OCI-LY3 (cell line): Measurements from ENCODE around the gene RILPL1.

Source experiments
- H2AFZ ChIP-seq: fragments of 200-600, 300-600 bp; shearing (Covaris generic); 2 replicates; pipeline ENCODE4 v1.6.0; 2014; ENCODE audit warnings: antibody characterized with exemption, low read depth, low read length
- H3K27ac ChIP-seq: fragments of 200-600, 300-600 bp; sonication (generic); 2 replicates; pipeline ENCODE4 v1.5.1; 2014; ENCODE audit warnings: mild to moderate bottlenecking, low read length, moderate library complexity, mixed read lengths
- H3K27me3 ChIP-seq: fragments of 200-600, 300-600 bp; sonication (generic); 2 replicates; pipeline ENCODE4 v1.6.1; 2014; ENCODE audit warnings: low read depth, low read length, mixed read lengths
- H3K36me3 ChIP-seq: fragments of 200-600, 300-600 bp; sonication (generic); replicated peaks from 2 replicates; pipeline ENCODE3; 2014; ENCODE audit warnings: low read depth, low read length, mixed read lengths
- H3K4me1 ChIP-seq: fragments of 300-600, 200-600 bp; sonication (generic); 2 replicates; pipeline ENCODE4 v1.6.1; 2014; ENCODE audit warnings: low read length, mixed read lengths
- H3K4me2 ChIP-seq: fragments of 200-600, 300-600 bp; sonication (generic); 2 replicates; pipeline ENCODE4 v1.6.1; 2014; ENCODE audit warnings: low read length, mixed read lengths
- H3K4me3 ChIP-seq: fragments of 300-600, 200-600 bp; sonication (generic); 2 replicates; pipeline ENCODE4 v1.5.1; 2014; ENCODE audit warnings: antibody characterized with exemption, mild to moderate bottlenecking, low read length, moderate library complexity
- H3K79me2 ChIP-seq: fragments of 300-600, 200-600 bp; shearing (Covaris generic); 2 replicates; pipeline ENCODE4 v1.6.1; 2014; ENCODE audit warnings: mild to moderate bottlenecking, low read length, mixed read lengths
- H3K9ac ChIP-seq: fragments of 300-600, 200-600 bp; shearing (Covaris generic); 2 replicates; pipeline ENCODE4 v1.6.0; 2014; ENCODE audit warnings: mild to moderate bottlenecking, low read length, moderate library complexity
- H3K9me3 ChIP-seq: fragments of 200-600, 300-600 bp; shearing (Covaris generic); 2 replicates; pipeline ENCODE4 v1.6.1; 2014; ENCODE audit warnings: low read length, mixed read lengths; ENCODE audit not compliant: insufficient read depth
- H4K20me1 ChIP-seq: fragments of 200-600, 300-600 bp; sonication (generic); 2 replicates; pipeline ENCODE4 v1.6.1; 2016; ENCODE audit warnings: low read length, mixed read lengths; ENCODE audit not compliant: insufficient read depth
- EZH2phosphoT487 ChIP-seq: fragments of 200-600 bp; shearing (Covaris generic); IDR thresholded peaks from 2 replicates; pipeline ENCODE4 v1.6.1; 2018; ENCODE audit warnings: antibody characterized with exemption, mixed run types, low read depth
- TF ChIP-seq, protein P1 (sequence below): fragments of 200-600, 300-600 bp; sonication (generic); IDR thresholded peaks from 2 replicates; pipeline ENCODE4 v1.5.1; 2014; ENCODE audit warnings: antibody characterized with exemption, low read length, low read depth

Gene RILPL1

GRCh38 chr12:123529686-123530085 is 3.8 kb downstream of the RILPL1 start:
- Histone ChIP-seq H3K4me2 (no peak overlapping the region), H3K27me3 (peaks cover 44% of the 10 kb centered on the region), H4K20me1 (peaks cover 4% of the 10 kb centered on the region; the same call in 1 of the 2 replicates), H3K9me3 (no peaks in the 10 kb centered on the region), H3K4me3 (no peak overlapping the region), H3K4me1 (peaks cover 21% of the 10 kb centered on the region), H3K9ac (no peak overlapping the region), H2AFZ (no peak overlapping the region), H3K79me2 (no peaks in the 10 kb centered on the region), H3K27ac (no peak overlapping the region), H3K36me3 (no peaks in the 10 kb centered on the region)
- no peak for TF ChIP-seq EZH2phosphoT487
- TF ChIP-seq, protein P1, sequence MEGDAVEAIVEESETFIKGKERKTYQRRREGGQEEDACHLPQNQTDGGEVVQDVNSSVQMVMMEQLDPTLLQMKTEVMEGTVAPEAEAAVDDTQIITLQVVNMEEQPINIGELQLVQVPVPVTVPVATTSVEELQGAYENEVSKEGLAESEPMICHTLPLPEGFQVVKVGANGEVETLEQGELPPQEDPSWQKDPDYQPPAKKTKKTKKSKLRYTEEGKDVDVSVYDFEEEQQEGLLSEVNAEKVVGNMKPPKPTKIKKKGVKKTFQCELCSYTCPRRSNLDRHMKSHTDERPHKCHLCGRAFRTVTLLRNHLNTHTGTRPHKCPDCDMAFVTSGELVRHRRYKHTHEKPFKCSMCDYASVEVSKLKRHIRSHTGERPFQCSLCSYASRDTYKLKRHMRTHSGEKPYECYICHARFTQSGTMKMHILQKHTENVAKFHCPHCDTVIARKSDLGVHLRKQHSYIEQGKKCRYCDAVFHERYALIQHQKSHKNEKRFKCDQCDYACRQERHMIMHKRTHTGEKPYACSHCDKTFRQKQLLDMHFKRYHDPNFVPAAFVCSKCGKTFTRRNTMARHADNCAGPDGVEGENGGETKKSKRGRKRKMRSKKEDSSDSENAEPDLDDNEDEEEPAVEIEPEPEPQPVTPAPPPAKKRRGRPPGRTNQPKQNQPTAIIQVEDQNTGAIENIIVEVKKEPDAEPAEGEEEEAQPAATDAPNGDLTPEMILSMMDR, result no peak

GRCh38 chr12:123528858-123529257 is 4.7 kb downstream of the RILPL1 start:
- TF ChIP-seq EZH2phosphoT487, result no peak
- TF ChIP-seq, protein P1, result no peak
- H4K20me1 ChIP-seq, result peaks cover 4% of the 10 kb centered on the region; the same call in 1 of the 2 replicates
- H3K4me2 ChIP-seq, result no peak overlapping the region
- no peak overlapping the region for H3K9ac ChIP-seq
- peaks cover 18% of the 10 kb centered on the region for H3K4me1 ChIP-seq
- H3K36me3 ChIP-seq, result no peaks in the 10 kb centered on the region
- H3K79me2 ChIP-seq, result no peaks in the 10 kb centered on the region
- no peaks in the 10 kb centered on the region for H3K9me3 ChIP-seq
- no peak overlapping the region for H2AFZ ChIP-seq
- no peak overlapping the region for H3K4me3 ChIP-seq
- no peak overlapping the region for H3K27ac ChIP-seq
- peaks cover 44% of the 10 kb centered on the region for H3K27me3 ChIP-seq

- H3K9ac ChIP-seq, result no peak overlapping the region
- H4K20me1 ChIP-seq, result no peaks in the 10 kb centered on the region; the same call in 1 of the 2 replicates
- no peak overlapping the region for H3K4me2 ChIP-seq
- H3K27ac ChIP-seq, result no peak overlapping the region
- H3K79me2 ChIP-seq, result no peaks in the 10 kb centered on the region
- H3K27me3 ChIP-seq, result peaks cover 40% of the 10 kb centered on the region
- no peak overlapping the region for H2AFZ ChIP-seq
- no peak overlapping the region for H3K4me3 ChIP-seq
- TF ChIP-seq, protein P1, result no peak
- no peak for TF ChIP-seq EZH2phosphoT487
- H3K4me1 ChIP-seq, result peaks cover under 1% of the 10 kb centered on the region
- no peaks in the 10 kb centered on the region for H3K9me3 ChIP-seq
- H3K36me3 ChIP-seq, result no peaks in the 10 kb centered on the region
Measured at GRCh38 chr12:123526542-123527080, 6.9 kb downstream of the RILPL1 start.

GRCh38 chr12:123524378-123524777 is 9.1 kb downstream of the RILPL1 start:
- Histone ChIP-seq H3K79me2 (no peaks in the 10 kb centered on the region), H3K4me3 (no peak overlapping the region), H4K20me1 (no peaks in the 10 kb centered on the region), H3K9me3 (no peaks in the 10 kb centered on the region), H3K4me2 (no peak overlapping the region), H3K27me3 (peaks cover 23% of the 10 kb centered on the region), H3K4me1 (no peaks in the 10 kb centered on the region), H2AFZ (no peak overlapping the region), H3K27ac (no peak overlapping the region), H3K9ac (no peak overlapping the region), H3K36me3 (no peaks in the 10 kb centered on the region)
- TF ChIP-seq, protein P1, result no peak
- no peak for TF ChIP-seq EZH2phosphoT487
